Measurements from ENCODE around the gene INO80E. TPM values are rescaled to one million over a fixed set of nuclear protein-coding genes. Genes with fewer than 3 reads are reported as not detected.
"Not testable (repeated sequence)": the region's sequence is repeated elsewhere in the genome, so short reads cannot be mapped to it uniquely, and the experiment has no call there.

INO80E gene
- total and polyA plus RNA-seq, 4 donors = 46.1 to 108 (median 62.0) TPM

DNA sequence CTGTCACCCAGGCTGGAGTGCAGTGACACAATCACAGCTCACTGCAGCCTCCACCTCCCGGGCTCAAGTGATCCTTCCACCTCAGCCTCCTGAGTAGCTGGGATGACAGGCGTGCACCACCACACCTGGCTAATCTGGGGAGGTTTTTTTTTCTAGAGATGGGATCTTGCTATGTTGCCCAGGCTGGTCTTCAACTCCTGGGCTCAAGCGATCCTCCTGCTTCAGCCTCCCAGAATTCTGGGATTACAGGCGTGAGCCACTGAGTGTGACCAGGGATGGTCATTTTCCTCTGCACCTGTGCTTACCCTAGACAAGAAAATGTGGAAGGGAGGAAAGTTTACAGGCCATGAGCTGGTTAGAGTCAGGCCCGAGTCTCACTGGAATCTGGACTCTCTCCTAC is 44.6 kb downstream of the INO80E start:
- intact Hi-C loops (cut with DNase I); ATAC-seq (ENCODE audit: low FRiP score); H3K27me3 ChIP-seq (ENCODE audit: control insufficient read depth in 1 of 2, insufficient read depth in 2 of 2, low read length in 1 of 2); H3K9me3 ChIP-seq (ENCODE audit: control insufficient read depth, low read length); H3K36me3 ChIP-seq (ENCODE audit: control insufficient read depth in 1 of 2, insufficient read depth in 2 of 2, low read length in 1 of 2); H3K27ac ChIP-seq (ENCODE audit: low read depth in 1 of 2, low read length in 2 of 2); H3K4me1 ChIP-seq (ENCODE audit: control insufficient read depth in 1 of 2, insufficient read depth in 2 of 2, low read length in 2 of 2); DNase-seq; H3K4me3 ChIP-seq (ENCODE audit: low read length in 2 of 2): not testable (repeated sequence)
- WGBS, 2 donors = 79 to 82% methylated on average over 5 of the region's 5 CpGs

DNA sequence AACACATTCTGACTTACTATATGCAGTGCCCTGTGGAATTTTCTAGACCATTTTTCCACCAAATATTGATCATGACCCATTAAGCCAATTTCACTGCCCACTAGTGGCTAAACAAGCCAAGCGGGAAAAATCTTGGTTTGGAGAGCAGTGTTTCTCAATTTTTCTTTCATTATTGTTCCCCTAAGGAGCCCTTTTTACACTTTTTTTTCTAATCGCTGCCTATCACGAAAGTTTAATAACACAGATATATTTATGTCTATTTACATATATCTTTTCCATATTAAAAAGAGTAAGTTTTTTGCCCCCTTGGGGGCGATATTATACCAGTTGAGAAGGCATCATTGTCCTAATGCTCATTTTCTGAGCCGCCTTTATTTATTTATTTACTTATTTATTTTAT is 45.8 kb downstream of the INO80E start:
- Histone ChIP-seq H3K27ac (ENCODE audit: low read depth in 1 of 2, low read length in 2 of 2) (no peak overlapping the region), H3K4me1 (ENCODE audit: control insufficient read depth in 1 of 2, insufficient read depth in 2 of 2, low read length in 2 of 2) (no peaks in the 10 kb centered on the region), H3K27me3 (ENCODE audit: control insufficient read depth in 1 of 2, insufficient read depth in 2 of 2, low read length in 1 of 2) (no peaks in the 10 kb centered on the region), H3K36me3 (ENCODE audit: control insufficient read depth in 1 of 2, insufficient read depth in 2 of 2, low read length in 1 of 2) (no peaks in the 10 kb centered on the region), H3K9me3 (ENCODE audit: control insufficient read depth, low read length) (no peaks in the 10 kb centered on the region), H3K4me3 (ENCODE audit: low read length in 2 of 2) (no peak overlapping the region)
- DNase-seq (no peak), ATAC-seq (ENCODE audit: low FRiP score) (no peak)
- 22 to 26% methylated on average over 5 of the region's 5 CpGs for WGBS, 2 donors
- intact Hi-C loops (cut with DNase I) = no loop called here

DNA sequence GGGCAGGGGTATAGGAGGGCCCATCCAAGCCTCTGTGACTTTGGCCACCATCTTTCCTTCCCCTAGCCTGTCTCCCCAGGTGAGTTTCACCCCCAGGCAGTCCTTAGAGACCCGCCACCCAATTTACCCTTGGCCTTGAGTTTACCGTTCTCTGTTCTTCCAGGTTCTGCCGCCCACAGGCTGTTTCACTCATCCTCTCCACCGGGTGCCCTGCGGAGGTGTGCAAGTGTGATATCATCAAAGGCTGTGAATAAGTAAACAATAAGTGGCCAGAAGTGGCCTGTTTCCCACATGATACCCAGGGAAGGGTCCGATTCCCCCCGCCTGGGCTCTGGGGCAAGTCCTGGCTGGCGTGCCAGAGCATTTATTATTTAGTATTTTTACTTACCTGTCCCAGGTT is 50.1 kb downstream of the INO80E start:
- no peaks in the 10 kb centered on the region for H3K4me1 ChIP-seq (ENCODE audit: control insufficient read depth in 1 of 2, insufficient read depth in 2 of 2, low read length in 2 of 2)
- no peak for ATAC-seq (ENCODE audit: low FRiP score)
- H3K27me3 ChIP-seq (ENCODE audit: control insufficient read depth in 1 of 2, insufficient read depth in 2 of 2, low read length in 1 of 2) = no peaks in the 10 kb centered on the region
- H3K27ac ChIP-seq (ENCODE audit: low read depth in 1 of 2, low read length in 2 of 2) = no peak overlapping the region
- 77 to 79% methylated on average over 8 of the region's 8 CpGs for WGBS, 2 donors
- no peak for DNase-seq
- H3K9me3 ChIP-seq (ENCODE audit: control insufficient read depth, low read length) = no peaks in the 10 kb centered on the region
- H3K4me3 ChIP-seq (ENCODE audit: low read length in 2 of 2) = no peak overlapping the region
- H3K36me3 ChIP-seq (ENCODE audit: control insufficient read depth in 1 of 2, insufficient read depth in 2 of 2, low read length in 1 of 2) = no peaks in the 10 kb centered on the region
- intact Hi-C loops (cut with DNase I) = no loop called here

- H3K27ac ChIP-seq (ENCODE audit: low read depth in 1 of 2, low read length in 2 of 2) = no peak overlapping the region
- H3K36me3 ChIP-seq (ENCODE audit: control insufficient read depth in 1 of 2, insufficient read depth in 2 of 2, low read length in 1 of 2) = no peaks in the 10 kb centered on the region
- H3K9me3 ChIP-seq (ENCODE audit: control insufficient read depth, low read length) = no peaks in the 10 kb centered on the region
- no peaks in the 10 kb centered on the region for H3K27me3 ChIP-seq (ENCODE audit: control insufficient read depth in 1 of 2, insufficient read depth in 2 of 2, low read length in 1 of 2)
- ATAC-seq (ENCODE audit: low FRiP score) (no peak), DNase-seq (no peak)
- no peak overlapping the region for H3K4me3 ChIP-seq (ENCODE audit: low read length in 2 of 2)
- intact Hi-C loops (cut with DNase I) = no loop called here
- 90% methylated on average over 1 of the region's 1 CpG for WGBS, 2 donors
- H3K4me1 ChIP-seq (ENCODE audit: control insufficient read depth in 1 of 2, insufficient read depth in 2 of 2, low read length in 2 of 2) = no peaks in the 10 kb centered on the region
Measured at GRCh38 chr16:30046588-30046987, 50.5 kb downstream of the INO80E start.

GRCh38 chr16:30049871-30050270 is 53.8 kb downstream of the INO80E start:
- DNase-seq (no peak), ATAC-seq (ENCODE audit: low FRiP score) (no peak)
- Histone ChIP-seq H3K9me3 (ENCODE audit: control insufficient read depth, low read length) (no peaks in the 10 kb centered on the region), H3K36me3 (ENCODE audit: control insufficient read depth in 1 of 2, insufficient read depth in 2 of 2, low read length in 1 of 2) (no peaks in the 10 kb centered on the region), H3K27me3 (ENCODE audit: control insufficient read depth in 1 of 2, insufficient read depth in 2 of 2, low read length in 1 of 2) (no peaks in the 10 kb centered on the region), H3K27ac (ENCODE audit: low read depth in 1 of 2, low read length in 2 of 2) (no peak overlapping the region), H3K4me1 (ENCODE audit: control insufficient read depth in 1 of 2, insufficient read depth in 2 of 2, low read length in 2 of 2) (no peaks in the 10 kb centered on the region), H3K4me3 (ENCODE audit: low read length in 2 of 2) (no peak overlapping the region)
- WGBS, 2 donors = 88 to 89% methylated on average over 8 of the region's 8 CpGs
- intact Hi-C loops (cut with DNase I) = no loop called here

GRCh38 chr16:30051518-30051917 is 55.5 kb downstream of the INO80E start:
- WGBS, 2 donors = 74 to 82% methylated on average over 3 of the region's 3 CpGs
- Histone ChIP-seq H3K4me1 (ENCODE audit: control insufficient read depth in 1 of 2, insufficient read depth in 2 of 2, low read length in 2 of 2) (no peaks in the 10 kb centered on the region), H3K9me3 (ENCODE audit: control insufficient read depth, low read length) (no peaks in the 10 kb centered on the region), H3K27ac (ENCODE audit: low read depth in 1 of 2, low read length in 2 of 2) (no peak overlapping the region), H3K4me3 (ENCODE audit: low read length in 2 of 2) (no peak overlapping the region), H3K27me3 (ENCODE audit: control insufficient read depth in 1 of 2, insufficient read depth in 2 of 2, low read length in 1 of 2) (no peaks in the 10 kb centered on the region), H3K36me3 (ENCODE audit: control insufficient read depth in 1 of 2, insufficient read depth in 2 of 2, low read length in 1 of 2) (no peaks in the 10 kb centered on the region)
- DNase-seq = no peak
- no peak for ATAC-seq (ENCODE audit: low FRiP score)
- intact Hi-C loops (cut with DNase I) = no loop called here

DNA sequence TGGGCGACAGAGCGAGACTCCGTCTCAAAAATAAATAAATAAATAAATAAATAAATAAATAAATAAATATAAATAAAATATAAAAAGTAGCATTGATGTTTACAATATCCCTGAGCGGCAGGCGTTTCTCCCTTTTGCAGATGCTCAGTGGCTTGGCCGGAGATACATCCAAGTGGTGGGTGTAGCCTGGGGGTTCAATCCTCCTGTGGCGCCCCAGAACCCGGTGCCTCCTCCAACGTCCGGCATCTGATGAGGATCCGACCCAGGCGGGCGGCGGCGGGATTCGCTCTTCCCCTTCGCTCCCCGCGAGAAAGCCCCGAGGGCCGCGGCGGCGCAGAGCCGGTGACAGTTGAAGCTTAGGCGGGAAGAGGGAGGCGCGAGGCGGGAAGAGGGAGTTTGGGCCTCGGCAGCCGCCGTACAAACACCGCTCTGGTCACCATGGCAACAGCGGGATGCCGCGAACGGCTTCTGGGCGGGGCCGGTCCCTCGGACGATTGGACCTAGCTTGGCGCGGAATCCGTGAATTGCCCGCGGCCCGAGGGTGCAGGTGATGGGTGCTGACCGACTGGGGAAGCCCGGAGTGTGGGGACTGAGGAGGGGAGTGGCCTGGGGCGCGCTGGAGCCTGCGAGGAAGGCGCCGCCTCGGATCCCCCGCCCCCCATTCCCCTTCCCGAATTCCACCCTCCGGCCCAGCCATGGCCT is 56.8 kb downstream of the INO80E start:
- peak overlapping the region; percentile 2 to 52 for H3K4me3 ChIP-seq (ENCODE audit: low read length in 2 of 2)
- H3K27me3 ChIP-seq (ENCODE audit: control insufficient read depth in 1 of 2, insufficient read depth in 2 of 2, low read length in 1 of 2) = no peaks in the 10 kb centered on the region
- intact Hi-C loops (cut with DNase I) = no loop called here
- no peaks in the 10 kb centered on the region for H3K36me3 ChIP-seq (ENCODE audit: control insufficient read depth in 1 of 2, insufficient read depth in 2 of 2, low read length in 1 of 2)
- no peaks in the 10 kb centered on the region for H3K4me1 ChIP-seq (ENCODE audit: control insufficient read depth in 1 of 2, insufficient read depth in 2 of 2, low read length in 2 of 2)
- H3K9me3 ChIP-seq (ENCODE audit: control insufficient read depth, low read length) = no peaks in the 10 kb centered on the region
- no peak overlapping the region for H3K27ac ChIP-seq (ENCODE audit: low read depth in 1 of 2, low read length in 2 of 2)
- DNase-seq (peak; percentile 97 to 98), ATAC-seq (ENCODE audit: low FRiP score) (peak; percentile 95)
- 4 to 5% methylated on average over 47 to 58 of the region's 58 CpGs for WGBS, 2 donors

DNA sequence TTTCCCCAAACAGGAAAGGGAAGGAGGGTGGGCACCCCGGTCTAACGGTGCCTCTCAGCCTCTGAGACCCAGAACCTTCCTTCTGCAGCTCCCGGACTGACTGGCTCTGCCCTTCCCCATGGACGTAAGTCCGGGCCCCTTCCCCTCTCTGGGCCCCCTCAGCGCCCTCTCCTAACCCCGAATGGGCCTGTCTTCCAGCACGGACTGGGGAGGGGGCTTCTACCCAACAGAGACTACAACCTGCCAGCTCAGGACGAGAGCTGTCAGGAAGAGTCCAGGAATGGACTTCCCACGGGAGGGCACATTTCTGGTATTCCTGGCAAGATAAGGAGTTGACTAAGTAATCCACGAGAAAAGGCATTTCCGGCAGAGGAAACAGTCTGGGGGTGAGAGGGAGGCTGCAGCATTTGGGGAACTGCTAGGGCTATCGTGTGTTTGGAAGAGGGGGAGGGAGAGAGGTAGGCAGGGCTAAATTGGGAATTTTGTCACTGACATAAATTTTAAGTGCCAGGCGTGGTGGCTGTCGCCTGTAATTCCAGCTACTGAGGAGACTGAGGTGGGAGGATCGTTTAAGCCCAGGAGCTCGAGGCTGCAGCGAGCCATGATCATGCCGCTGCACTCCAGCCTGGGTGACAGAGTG is 57.5 kb downstream of the INO80E start:
- H3K27me3 ChIP-seq (ENCODE audit: control insufficient read depth in 1 of 2, insufficient read depth in 2 of 2, low read length in 1 of 2) = no peaks in the 10 kb centered on the region
- 2% methylated on average over 18 to 19 of the region's 19 CpGs for WGBS, 2 donors
- no peaks in the 10 kb centered on the region for H3K9me3 ChIP-seq (ENCODE audit: control insufficient read depth, low read length)
- intact Hi-C loops (cut with DNase I) = no loop called here
- no peaks in the 10 kb centered on the region for H3K36me3 ChIP-seq (ENCODE audit: control insufficient read depth in 1 of 2, insufficient read depth in 2 of 2, low read length in 1 of 2)
- no peak overlapping the region for H3K27ac ChIP-seq (ENCODE audit: low read depth in 1 of 2, low read length in 2 of 2)
- H3K4me3 ChIP-seq (ENCODE audit: low read length in 2 of 2) = peak overlapping the region; percentile 2 to 52
- no peaks in the 10 kb centered on the region for H3K4me1 ChIP-seq (ENCODE audit: control insufficient read depth in 1 of 2, insufficient read depth in 2 of 2, low read length in 2 of 2)
- DNase-seq = peak in 1 of 2 donors; percentile 60
- peak; percentile 46 for ATAC-seq (ENCODE audit: low FRiP score)

DNA sequence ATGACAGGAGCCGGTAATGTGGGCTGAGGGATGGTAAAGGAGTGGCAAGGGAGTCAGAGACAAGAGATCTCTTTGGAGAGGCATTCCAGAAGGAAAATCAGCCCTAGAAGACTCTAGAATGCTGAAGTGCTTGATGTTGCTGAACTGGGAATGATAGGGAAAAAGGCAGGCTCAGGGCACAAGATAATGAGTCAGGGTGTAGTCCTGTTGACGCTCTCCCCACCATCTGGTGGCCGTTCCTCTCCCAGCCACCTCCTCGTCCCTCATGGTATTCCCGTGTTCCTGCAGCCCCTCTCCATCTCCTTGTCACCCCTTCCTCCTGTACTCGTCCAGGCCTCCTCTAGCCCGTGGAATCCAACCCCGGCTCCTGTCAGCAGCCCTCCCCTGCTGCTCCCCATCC is 58.4 kb downstream of the INO80E start:
- intact Hi-C loops (cut with DNase I) = no loop called here
- no peaks in the 10 kb centered on the region for H3K9me3 ChIP-seq (ENCODE audit: control insufficient read depth, low read length)
- DNase-seq (no peak), ATAC-seq (ENCODE audit: low FRiP score) (no peak)
- H3K4me1 ChIP-seq (ENCODE audit: control insufficient read depth in 1 of 2, insufficient read depth in 2 of 2, low read length in 2 of 2) = no peaks in the 10 kb centered on the region
- 82 to 84% methylated on average over 8 of the region's 8 CpGs for WGBS, 2 donors
- H3K4me3 ChIP-seq (ENCODE audit: low read length in 2 of 2) = no peak overlapping the region
- H3K27ac ChIP-seq (ENCODE audit: low read depth in 1 of 2, low read length in 2 of 2) = no peak overlapping the region
- H3K27me3 ChIP-seq (ENCODE audit: control insufficient read depth in 1 of 2, insufficient read depth in 2 of 2, low read length in 1 of 2) = no peaks in the 10 kb centered on the region
- H3K36me3 ChIP-seq (ENCODE audit: control insufficient read depth in 1 of 2, insufficient read depth in 2 of 2, low read length in 1 of 2) = no peaks in the 10 kb centered on the region
